ENCODE measurements around the gene SPPL2B. TPM values are rescaled to one million over a fixed set of nuclear protein-coding genes. Genes with fewer than 3 reads are reported as not detected.

Gene SPPL2B
- total RNA-seq, 1 experiment from 2014 or later, result 76.0 TPM

GRCh38 chr19:2338751-2339643 lies 10.5 kb downstream of the SPPL2B start:
- H3K4me1 ChIP-seq (ENCODE audit: control insufficient read depth, insufficient read depth, low read length), result no peaks in the 10 kb centered on the region
- no peaks in the 10 kb centered on the region for H3K27me3 ChIP-seq (ENCODE audit: control insufficient read depth, insufficient read depth, low read length)
- ChIA-PET CTCF (no interaction called here), POLR2A (no interaction called here)
- no peaks in the 10 kb centered on the region for H3K36me3 ChIP-seq (ENCODE audit: control insufficient read depth, insufficient read depth, low read length)
- no peak for ATAC-seq
- in situ Hi-C loops (cut with HindIII; ENCODE audit: low pct_unique_long_range_greater_than_20kb, low sequenced_read_pairs) (no loop called here), intact Hi-C loops (cut with micrococcal nuclease; ENCODE audit: unreplicated experiment) (no loop called here)
- TF ChIP-seq TCF7L2 (IDR thresholded peaks at IDR 0.05; ENCODE audit: low read depth, low read length) (no peak), POLR2AphosphoS5 (IDR thresholded peaks at IDR 0.05; ENCODE audit: low read depth, low read length) (no peak), CTCF (IDR thresholded peaks at IDR 0.05) (no peak), SIN3A (IDR thresholded peaks at IDR 0.05; ENCODE audit: borderline replicate concordance, insufficient read depth, low read depth, low read length) (no peak), REST (IDR thresholded peaks at IDR 0.05; ENCODE audit: insufficient read depth in 1 of 2, low read depth in 2 of 2, low read length in 1 of 2) (no peak)
- no peak overlapping the region for H3K4me3 ChIP-seq (ENCODE audit: low read depth in 2 of 2, low read length in 2 of 2)
- DNase-seq (ENCODE audit: low read depth, low spot score), result no peak
- BruUV-seq (replicated peaks), result no TSS peak
- no peaks in the 10 kb centered on the region for H3K9me3 ChIP-seq (ENCODE audit: control insufficient read depth, insufficient read depth, low read depth, low read length)
- H3K27ac ChIP-seq (ENCODE audit: low read length), result no peak overlapping the region

- Histone ChIP-seq H3K4me1 (ENCODE audit: control insufficient read depth, insufficient read depth, low read length) (no peaks in the 10 kb centered on the region), H3K27ac (ENCODE audit: low read length) (no peak overlapping the region), H3K27me3 (ENCODE audit: control insufficient read depth, insufficient read depth, low read length) (no peaks in the 10 kb centered on the region), H3K9me3 (ENCODE audit: control insufficient read depth, insufficient read depth, low read depth, low read length) (no peaks in the 10 kb centered on the region), H3K4me3 (ENCODE audit: low read depth in 2 of 2, low read length in 2 of 2) (no peak overlapping the region), H3K36me3 (ENCODE audit: control insufficient read depth, insufficient read depth, low read length) (no peaks in the 10 kb centered on the region)
- no TSS peak for BruUV-seq (replicated peaks)
- POLR2A ChIA-PET, result no interaction called here
- in situ Hi-C loops (cut with HindIII; ENCODE audit: low pct_unique_long_range_greater_than_20kb, low sequenced_read_pairs), result no loop called here
- ATAC-seq, result no peak
- CTCF ChIA-PET, result no interaction called here
- intact Hi-C loops (cut with micrococcal nuclease; ENCODE audit: unreplicated experiment), result no loop called here
- DNase-seq (ENCODE audit: low read depth, low spot score), result no peak
- TF ChIP-seq SIN3A (IDR thresholded peaks at IDR 0.05; ENCODE audit: borderline replicate concordance, insufficient read depth, low read depth, low read length) (no peak), CTCF (IDR thresholded peaks at IDR 0.05) (no peak), TCF7L2 (IDR thresholded peaks at IDR 0.05; ENCODE audit: low read depth, low read length) (no peak), REST (IDR thresholded peaks at IDR 0.05; ENCODE audit: insufficient read depth in 1 of 2, low read depth in 2 of 2, low read length in 1 of 2) (no peak), POLR2AphosphoS5 (IDR thresholded peaks at IDR 0.05; ENCODE audit: low read depth, low read length) (no peak)
Measured at GRCh38 chr19:2339644-2340310, 11.3 kb downstream of the SPPL2B start.

Data from Panc1 (cell line).